GM08714 (cell line): ENCODE results near the gene EHD3.
"Not testable (repeated sequence)": the region's sequence is repeated elsewhere in the genome, so short reads cannot be mapped to it uniquely, and the experiment has no call there.

Experiments used
- H3K4me3 ChIP-seq: fragments of 200-500 bp; sonication (Bioruptor generic); 2 replicates; pipeline ENCODE4 v1.5.1; 2014; ENCODE audit warnings: mild to moderate bottlenecking, low read length, inconsistent platforms
- ZNF274 ChIP-seq: IDR thresholded peaks from 2 replicates; pipeline ENCODE4 v1.6.1; 2012; ENCODE audit warnings: mild to moderate bottlenecking, low read depth, low read length

Gene EHD3

DNA sequence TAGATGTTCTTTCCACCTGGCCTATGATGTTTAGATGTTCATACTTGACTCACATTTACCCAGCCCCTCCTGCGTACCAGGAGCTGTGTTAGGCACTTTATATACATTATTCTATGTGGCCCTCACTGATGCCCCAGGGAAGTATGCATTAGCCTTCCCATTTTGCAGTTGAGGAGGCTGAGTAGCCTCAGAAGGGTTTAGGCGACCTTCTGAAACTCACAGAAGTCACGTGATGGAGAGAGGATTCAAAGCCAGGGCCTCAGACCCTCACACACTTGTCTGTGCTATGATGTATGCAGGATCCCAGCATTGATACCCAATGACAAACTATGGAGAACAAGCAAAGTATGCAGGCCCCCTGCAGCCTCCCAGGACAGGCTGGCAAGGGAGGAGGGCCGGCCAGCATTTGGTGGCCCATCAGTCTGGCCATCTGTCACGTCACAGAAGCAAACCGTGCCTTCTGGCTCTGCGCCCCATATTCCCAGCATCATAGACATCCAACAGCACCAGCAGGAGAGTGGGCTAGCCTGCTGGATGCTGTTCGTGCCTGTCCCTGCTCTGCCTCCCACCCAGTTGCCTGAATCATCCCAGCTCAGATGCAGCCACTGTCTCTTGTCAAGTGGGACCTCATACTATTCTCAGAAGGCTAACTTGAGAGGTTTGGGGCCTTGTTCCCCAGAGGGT, 33.6 kb downstream of the EHD3 start:
- TF ChIP-seq ZNF274 = no peak
- H3K4me3 ChIP-seq = no peak overlapping the region

- TF ChIP-seq ZNF274 = no peak
- no peak overlapping the region for H3K4me3 ChIP-seq
Measured at GRCh38 chr2:31268344-31268743, 34.4 kb downstream of the EHD3 start.

DNA sequence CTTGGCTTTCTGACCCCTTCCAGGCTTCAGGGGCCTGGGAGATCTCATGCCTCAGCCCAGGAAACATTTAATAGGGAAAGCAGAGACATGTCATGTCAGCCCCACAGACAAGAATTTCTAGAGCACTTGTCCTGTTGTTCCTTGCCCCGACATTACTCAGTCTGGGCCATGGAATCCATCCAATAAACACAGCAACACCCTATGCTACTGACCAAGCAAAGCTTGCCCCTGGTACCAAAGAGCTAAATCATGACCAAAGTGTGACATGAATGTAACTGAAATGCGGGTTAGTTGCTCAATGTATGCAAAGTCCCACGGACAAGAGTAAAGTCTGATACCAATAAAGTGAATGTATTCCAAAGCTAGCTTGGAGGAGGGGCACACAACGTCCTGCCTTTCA, 35.1 kb downstream of the EHD3 start:
- TF ChIP-seq ZNF274 = no peak

DNA sequence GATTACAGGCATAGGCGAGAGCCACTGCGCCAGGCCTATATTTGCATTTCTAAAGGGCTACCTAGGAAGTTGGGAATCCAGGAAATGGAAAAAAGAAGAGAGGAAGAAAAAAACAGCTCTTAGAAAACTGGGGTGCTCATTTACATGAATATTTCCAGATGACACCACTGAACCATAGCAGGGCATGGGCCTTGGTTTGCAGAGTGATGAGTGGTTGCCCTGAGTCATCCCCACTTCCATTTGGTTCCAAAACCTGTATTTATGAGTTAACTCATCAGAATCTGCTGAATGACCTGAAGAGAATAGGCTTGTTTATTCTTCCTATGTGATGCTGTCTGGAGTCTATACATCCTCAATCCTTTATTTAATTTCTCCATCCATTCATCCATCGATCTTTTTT, 36.2 kb downstream of the EHD3 start:
- H3K4me3 ChIP-seq = no peak overlapping the region
- no peak for TF ChIP-seq ZNF274

More for the DNA sequence above, 35.1 kb downstream of the EHD3 start:
- H3K4me3 ChIP-seq = no peak overlapping the region

DNA sequence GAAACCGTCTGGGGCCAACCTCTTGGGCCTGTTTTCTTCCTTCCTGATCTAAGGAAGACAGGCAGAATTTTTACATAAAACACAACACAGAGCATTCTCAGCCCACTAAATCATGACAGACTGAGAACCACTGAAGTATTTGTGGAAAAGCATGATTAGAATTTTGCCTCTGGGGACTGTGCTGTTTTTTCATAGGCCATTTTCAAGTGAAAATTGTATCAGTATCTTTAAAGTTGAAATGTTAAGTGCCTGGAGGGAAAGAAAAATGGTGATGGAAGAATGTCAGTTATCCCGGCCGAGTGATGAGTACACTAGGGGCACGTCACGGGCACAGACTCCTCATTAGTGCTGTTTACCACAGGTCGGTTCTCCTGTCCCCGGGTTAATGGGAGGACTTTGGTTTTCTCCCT, 36.9 kb downstream of the EHD3 start:
- no peak overlapping the region for H3K4me3 ChIP-seq
- no peak for TF ChIP-seq ZNF274

- no peak overlapping the region for H3K4me3 ChIP-seq
- TF ChIP-seq ZNF274 = no peak
Measured at GRCh38 chr2:31271851-31272267, 37.9 kb downstream of the EHD3 start.

- no peak overlapping the region for H3K4me3 ChIP-seq
- no peak for TF ChIP-seq ZNF274
Measured at GRCh38 chr2:31274401-31275075, 40.6 kb downstream of the EHD3 start.

- H3K4me3 ChIP-seq = no peak overlapping the region
Measured at GRCh38 chr2:31275976-31276375, 42.0 kb downstream of the EHD3 start.

GRCh38 chr2:31277621-31278020, 43.7 kb downstream of the EHD3 start:
- no peak overlapping the region for H3K4me3 ChIP-seq
- no peak for TF ChIP-seq ZNF274

More at GRCh38 chr2:31275976-31276375, 42.0 kb downstream of the EHD3 start:
- TF ChIP-seq ZNF274 = no peak

GRCh38 chr2:31282634-31283033, 48.7 kb downstream of the EHD3 start:
- no peak for TF ChIP-seq ZNF274

GRCh38 chr2:31283193-31283919, 49.4 kb downstream of the EHD3 start:
- H3K4me3 ChIP-seq = not testable (repeated sequence)

More at GRCh38 chr2:31282634-31283033, 48.7 kb downstream of the EHD3 start:
- H3K4me3 ChIP-seq = no peak overlapping the region

DNA sequence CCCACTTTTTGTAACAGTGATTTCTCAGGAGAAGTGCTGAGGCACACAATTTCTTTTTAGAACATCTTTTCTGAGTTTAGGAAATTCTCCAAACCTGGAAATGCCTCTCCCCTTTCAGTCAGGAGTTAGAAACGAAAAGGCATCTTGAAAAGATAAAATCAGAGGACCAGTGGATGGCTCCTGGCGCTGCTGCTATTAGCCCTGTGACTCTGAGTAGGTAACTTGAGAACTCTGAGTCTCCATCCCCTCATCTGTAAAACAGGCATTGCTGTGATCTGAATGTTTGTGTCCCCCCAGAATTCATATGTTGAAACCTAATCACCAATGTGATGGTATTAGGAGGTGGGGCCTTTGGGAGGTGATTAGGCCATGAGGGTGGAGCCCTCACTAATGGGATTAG, 50.2 kb downstream of the EHD3 start:
- no peak for TF ChIP-seq ZNF274

DNA sequence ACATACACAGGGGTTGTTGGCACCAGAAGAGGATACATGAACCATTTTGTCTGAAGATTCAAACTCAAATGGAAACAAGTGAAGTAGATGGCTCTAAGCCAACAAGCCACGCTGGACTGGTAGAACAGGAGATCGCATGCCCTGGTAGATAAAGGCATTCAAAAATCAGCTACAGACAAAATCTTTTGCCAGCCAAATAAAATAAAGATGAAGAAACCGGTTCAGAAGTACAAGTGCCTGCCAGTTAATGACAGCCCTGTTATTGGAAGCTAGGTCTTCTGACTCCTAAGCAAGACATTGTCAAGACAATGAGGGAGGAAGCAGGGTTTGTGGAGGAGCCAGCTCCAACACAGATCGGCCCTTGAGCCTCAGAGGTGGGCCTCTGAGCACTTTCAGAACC, 52.3 kb downstream of the EHD3 start:
- TF ChIP-seq ZNF274 = no peak
- no peak overlapping the region for H3K4me3 ChIP-seq

More for the DNA sequence above, 50.2 kb downstream of the EHD3 start:
- H3K4me3 ChIP-seq = no peak overlapping the region

GRCh38 chr2:31286961-31287550, 53.1 kb downstream of the EHD3 start:
- TF ChIP-seq ZNF274 = no peak
- no peak overlapping the region for H3K4me3 ChIP-seq
